Upper lobe of left lung (tissue), 6 donors: ENCODE measurements around the gene SIM1. TPM values are rescaled to one million over a fixed set of nuclear protein-coding genes. Genes with fewer than 3 reads are reported as not detected.

Experiments used
- ATAC-seq, 2 donors: fragments of 200-7000 bp; cut with Tn5 transposase; one replicate each; pipeline ENCODE4 v1.9.1; 2022; ENCODE audit warnings: mild to moderate bottlenecking in 2 of 2, moderate library complexity in 2 of 2; ENCODE audit not compliant: low FRiP score in 2 of 2
- DNase-seq, 2 donors: peaks; one replicate each; pipeline ENCODE4 v3.0.0-alpha.2; 2019 to 2020
- H3K27ac ChIP-seq, 4 donors: fragments of 200-600 bp; sonication (generic); one replicate each; pipeline ENCODE4 v1.5.1; 2016 to 2019
- H3K27me3 ChIP-seq, 4 donors: fragments of 200-600 bp; sonication (generic); one replicate each; pipeline ENCODE4 v1.5.1; 2017 to 2019
- H3K36me3 ChIP-seq, 4 donors: fragments of 200-600 bp; sonication (generic); one replicate each; pipeline ENCODE4 v1.5.1; 2016 to 2019
- H3K4me1 ChIP-seq, 4 donors: fragments of 200-600 bp; sonication (generic); one replicate each; pipeline ENCODE4 v1.5.1; 2018 to 2019
- H3K4me3 ChIP-seq, 4 donors: fragments of 200-600 bp; sonication (generic); one replicate each; pipeline ENCODE4 v1.5.1; 2017 to 2019; ENCODE audit warnings: mild to moderate bottlenecking in 2 of 4, moderate library complexity in 1 of 4
- H3K9me3 ChIP-seq, 4 donors: fragments of 200-600 bp; sonication (generic); one replicate each; pipeline ENCODE4 v1.5.1; 2018 to 2019
- EP300 ChIP-seq, 4 donors: sonication (generic); formaldehyde crosslinking; IDR thresholded peaks; one replicate each; pipeline ENCODE4 v1.5.1; 2017; ENCODE audit warnings: antibody characterized with exemption in 4 of 4, control low read depth in 2 of 4
- POLR2A ChIP-seq, 4 donors: fragments of 450-650 bp; IDR thresholded peaks; one replicate each; pipeline ENCODE4 v1.5.1; 2016 to 2017; ENCODE audit warnings: antibody characterized with exemption in 4 of 4, mild to moderate bottlenecking in 2 of 4
- POLR2AphosphoS5 ChIP-seq, 2 donors: sonication (generic); formaldehyde crosslinking; IDR thresholded peaks; one replicate each; pipeline ENCODE4 v1.5.1; 2017; ENCODE audit warnings: antibody characterized with exemption in 2 of 2
- WGBS, 2 donors: methylation state at CpG; one replicate each; pipeline ENCODE4 v1.1.5; 2017 to 2018; 5-methylcytosine and 5-hydroxymethylcytosine counted together
- total RNA-seq, 6 donors: library from RNA; depleted of rRNA in 4 of 6; stranded (reverse); fragments of >200 nt in 4 of 6; gene quantifications; one replicate each; pipeline versions ENCODE4 v1.1.0 to v1.2.1, GENCODE V29; 2016 to 2021
- TF ChIP-seq, protein P1 (sequence below), 6 experiments: fragments of 450-650 bp in 4 of 6; fragments of 200-600 bp in 2 of 6; sonication (generic) in 2 of 6; IDR thresholded peaks; one replicate each; pipeline ENCODE4 v1.5.1; 2016 to 2019; ENCODE audit warnings: antibody characterized with exemption in 6 of 6
- donor health status: DM: no; HTN: no; CAD: no; lungs with moderate emphysema.
- donor health status: DM: no; HTN: yes; CAD: no; lungs with severe emphysema.

Gene SIM1
- total RNA-seq, 6 donors from 2014 or later, result not detected

DNA sequence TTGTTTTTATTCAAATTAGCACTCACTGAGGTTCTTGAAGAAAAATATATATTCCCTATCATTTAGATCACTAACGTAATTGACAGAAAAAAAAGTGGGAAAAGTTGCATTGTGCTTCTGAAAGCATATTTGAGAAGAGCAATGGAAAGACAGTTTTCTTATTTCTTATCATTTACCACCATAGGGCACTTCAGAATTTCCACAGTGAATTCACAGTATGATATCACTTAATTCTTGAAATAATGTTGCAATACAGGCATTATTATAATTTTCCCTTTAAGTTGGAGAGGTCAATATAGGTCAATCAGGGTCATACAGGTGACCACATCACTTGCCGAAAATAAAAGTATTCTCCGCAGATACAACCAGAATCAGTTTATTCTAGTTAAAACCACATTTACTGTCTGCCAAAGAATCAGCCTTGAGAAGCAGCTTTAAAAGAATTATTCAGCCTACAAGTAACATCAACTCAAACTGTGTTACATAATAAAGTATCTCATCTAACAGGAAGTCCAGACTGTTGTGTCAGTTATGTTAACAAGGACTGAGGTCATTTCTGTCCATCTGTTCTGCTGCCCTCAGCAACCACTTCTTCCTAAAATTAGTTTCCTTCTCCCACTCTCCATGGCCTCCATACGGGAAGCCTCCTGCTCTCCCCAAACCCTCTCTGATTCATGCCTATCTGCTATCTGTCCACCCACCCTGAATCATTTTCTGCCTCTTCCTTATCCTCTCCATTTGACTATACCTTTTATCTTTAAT lies 121.2 kb downstream of the SIM1 start:
- 46 to 54% methylated on average over 4 of the region's 4 CpGs for WGBS, 2 donors
- Histone ChIP-seq H3K4me1 (no peaks in the 10 kb centered on the region), H3K27ac (no peak overlapping the region), H3K9me3 (no peaks in the 10 kb centered on the region), H3K27me3 (no peaks in the 10 kb centered on the region), H3K4me3 (no peak overlapping the region), H3K36me3 (no peaks in the 10 kb centered on the region)
- no peak for DNase-seq
- ATAC-seq, result peak in 1 of 2 donors; percentile 82
- TF ChIP-seq POLR2A (IDR thresholded peaks at IDR 0.05) (no peak), POLR2AphosphoS5 (IDR thresholded peaks at IDR 0.05) (no peak), EP300 (IDR thresholded peaks at IDR 0.05) (no peak)
- TF ChIP-seq, protein P1, sequence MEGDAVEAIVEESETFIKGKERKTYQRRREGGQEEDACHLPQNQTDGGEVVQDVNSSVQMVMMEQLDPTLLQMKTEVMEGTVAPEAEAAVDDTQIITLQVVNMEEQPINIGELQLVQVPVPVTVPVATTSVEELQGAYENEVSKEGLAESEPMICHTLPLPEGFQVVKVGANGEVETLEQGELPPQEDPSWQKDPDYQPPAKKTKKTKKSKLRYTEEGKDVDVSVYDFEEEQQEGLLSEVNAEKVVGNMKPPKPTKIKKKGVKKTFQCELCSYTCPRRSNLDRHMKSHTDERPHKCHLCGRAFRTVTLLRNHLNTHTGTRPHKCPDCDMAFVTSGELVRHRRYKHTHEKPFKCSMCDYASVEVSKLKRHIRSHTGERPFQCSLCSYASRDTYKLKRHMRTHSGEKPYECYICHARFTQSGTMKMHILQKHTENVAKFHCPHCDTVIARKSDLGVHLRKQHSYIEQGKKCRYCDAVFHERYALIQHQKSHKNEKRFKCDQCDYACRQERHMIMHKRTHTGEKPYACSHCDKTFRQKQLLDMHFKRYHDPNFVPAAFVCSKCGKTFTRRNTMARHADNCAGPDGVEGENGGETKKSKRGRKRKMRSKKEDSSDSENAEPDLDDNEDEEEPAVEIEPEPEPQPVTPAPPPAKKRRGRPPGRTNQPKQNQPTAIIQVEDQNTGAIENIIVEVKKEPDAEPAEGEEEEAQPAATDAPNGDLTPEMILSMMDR (IDR thresholded peaks at IDR 0.05), result no peak

DNA sequence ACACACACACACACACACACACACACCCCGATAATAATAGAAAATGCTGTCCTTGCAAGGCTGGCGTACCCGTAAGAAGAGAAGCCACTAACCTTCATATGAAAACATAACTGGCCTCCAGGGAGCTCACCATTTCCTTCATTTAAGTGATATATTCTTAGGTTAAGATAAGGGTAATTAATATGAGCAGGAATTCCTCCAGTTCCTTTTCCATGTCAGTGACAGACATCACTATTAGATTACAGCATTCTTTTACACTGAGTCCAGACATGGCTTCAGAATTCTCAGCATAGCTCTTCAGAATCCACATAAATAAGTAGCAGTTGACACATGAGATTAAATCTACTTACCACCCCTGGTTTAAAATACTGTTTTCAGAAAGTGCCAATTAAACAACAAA lies 121.9 kb downstream of the SIM1 start:
- no peak for DNase-seq
- no peak for TF ChIP-seq POLR2A (IDR thresholded peaks at IDR 0.05)
- no peak for TF ChIP-seq EP300 (IDR thresholded peaks at IDR 0.05)
- TF ChIP-seq, protein P1 (IDR thresholded peaks at IDR 0.05), result no peak
- no peak for TF ChIP-seq POLR2AphosphoS5 (IDR thresholded peaks at IDR 0.05)
- WGBS, 2 donors, result 67 to 75% methylated on average over 3 of the region's 3 CpGs

DNA sequence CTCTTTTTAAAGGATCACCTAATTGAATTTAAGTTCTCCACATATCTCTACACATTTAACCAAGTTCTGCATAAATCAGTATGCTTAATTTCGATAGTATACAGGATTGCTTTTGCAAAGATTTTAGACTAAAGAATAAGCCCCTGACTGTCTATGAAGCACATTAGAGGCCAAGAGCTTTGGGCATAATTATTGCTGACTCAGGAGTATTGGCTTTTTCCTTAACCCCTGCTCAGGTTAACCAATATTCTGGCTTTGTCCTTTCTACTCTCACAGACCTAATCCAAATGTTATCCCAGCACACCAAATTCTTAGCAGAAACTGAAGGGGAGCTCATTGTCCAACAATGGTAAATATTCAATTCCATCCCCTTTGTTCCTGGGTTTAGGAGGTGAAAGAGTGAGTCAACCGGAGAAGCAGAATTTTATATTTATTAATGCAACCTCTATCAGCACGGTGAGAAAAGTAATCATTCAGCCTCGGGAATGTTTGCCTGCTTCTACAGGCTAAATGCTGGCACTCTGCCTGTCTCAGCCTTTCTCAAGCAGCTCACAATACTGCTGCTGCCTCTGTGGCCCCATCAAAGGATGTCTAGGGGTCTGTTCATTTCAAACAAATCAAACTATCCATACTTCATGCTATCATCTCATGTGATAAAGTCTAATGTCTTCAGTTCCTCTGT lies 125.0 kb downstream of the SIM1 start:
- Histone ChIP-seq H3K36me3 (no peaks in the 10 kb centered on the region), H3K27ac (no peak overlapping the region), H3K4me1 (no peaks in the 10 kb centered on the region), H3K4me3 (no peak overlapping the region), H3K27me3 (no peaks in the 10 kb centered on the region), H3K9me3 (no peaks in the 10 kb centered on the region)
- no peak for ATAC-seq
- 63 to 64% methylated on average over 4 of the region's 4 CpGs for WGBS, 2 donors
- DNase-seq, result no peak
- TF ChIP-seq, protein P1 (IDR thresholded peaks at IDR 0.05), result no peak
- TF ChIP-seq EP300 (IDR thresholded peaks at IDR 0.05) (no peak), POLR2AphosphoS5 (IDR thresholded peaks at IDR 0.05) (no peak), POLR2A (IDR thresholded peaks at IDR 0.05) (no peak)

More for the DNA sequence above, 121.9 kb downstream of the SIM1 start:
- Histone ChIP-seq H3K36me3 (no peaks in the 10 kb centered on the region), H3K4me1 (no peaks in the 10 kb centered on the region), H3K9me3 (no peaks in the 10 kb centered on the region), H3K27me3 (no peaks in the 10 kb centered on the region), H3K4me3 (no peak overlapping the region), H3K27ac (no peak overlapping the region)
- ATAC-seq, result no peak

DNA sequence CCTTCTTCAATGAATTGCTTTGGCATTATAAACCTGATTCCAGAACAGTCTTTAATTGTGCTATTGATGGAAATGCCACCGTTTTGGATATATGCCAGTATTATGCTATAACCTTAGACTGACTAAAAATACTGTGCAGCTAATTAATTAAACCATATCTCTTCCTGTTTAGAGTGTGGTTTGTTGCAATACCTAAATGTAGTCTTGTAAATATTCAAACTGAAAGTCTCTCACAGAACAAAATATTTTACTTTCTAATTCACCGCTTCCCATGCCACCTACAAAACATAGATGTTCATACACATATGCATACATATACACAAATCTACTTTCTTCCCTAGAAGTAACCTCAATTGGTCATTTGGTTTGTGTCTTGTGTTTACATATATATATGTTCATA lies 126.6 kb downstream of the SIM1 start:
- TF ChIP-seq EP300 (IDR thresholded peaks at IDR 0.05) (no peak), POLR2A (IDR thresholded peaks at IDR 0.05) (no peak), POLR2AphosphoS5 (IDR thresholded peaks at IDR 0.05) (no peak)
- TF ChIP-seq, protein P1 (IDR thresholded peaks at IDR 0.05), result no peak
- DNase-seq (no peak), ATAC-seq (no peak)
- Histone ChIP-seq H3K36me3 (no peaks in the 10 kb centered on the region), H3K4me3 (no peak overlapping the region), H3K4me1 (no peaks in the 10 kb centered on the region), H3K27ac (no peak overlapping the region), H3K27me3 (no peaks in the 10 kb centered on the region), H3K9me3 (no peaks in the 10 kb centered on the region)
- WGBS, 2 donors, result 73 to 76% methylated on average over 2 of the region's 2 CpGs
